ENCODE data around the gene MACO1.
A peak's percentile ranks its signal among the peaks of the same experiment; 100 is the strongest.

The MACO1 gene

GRCh38 chr1:25526753-25527152, 96.1 kb downstream of the MACO1 start:
- no peak for DNase-seq

GRCh38 chr1:25527226-25527846, 96.6 kb downstream of the MACO1 start:
- DNase-seq = no peak

- no peak for DNase-seq
These were observed 97.4 kb downstream of the MACO1 start for GRCh38 chr1:25527946-25528595.

- no peak for DNase-seq
These were observed 98.3 kb downstream of the MACO1 start for GRCh38 chr1:25528881-25529517.

GRCh38 chr1:25529518-25530185, 99.0 kb downstream of the MACO1 start:
- no peak for DNase-seq

- no peak for DNase-seq
These were observed 99.7 kb downstream of the MACO1 start for GRCh38 chr1:25530186-25531081.

DNA sequence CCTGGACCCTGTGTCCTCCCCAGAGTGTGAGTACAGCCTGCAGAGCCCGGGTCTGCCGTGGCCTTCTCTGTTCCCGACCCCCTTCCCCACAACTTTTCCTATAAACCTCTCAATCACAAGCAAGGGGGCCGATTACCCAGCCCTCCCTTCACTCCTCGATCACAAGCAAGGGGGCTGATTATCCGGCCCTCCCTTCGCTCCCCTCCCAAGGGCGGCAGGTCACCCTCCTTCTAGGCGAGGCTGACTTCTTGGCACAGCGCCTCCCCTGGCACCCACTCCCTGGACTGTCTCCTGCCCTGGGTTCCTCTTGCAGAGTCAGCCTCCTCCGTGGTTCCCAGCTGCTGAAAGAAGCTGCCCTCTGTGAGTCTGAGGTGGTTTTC, 100.4 kb downstream of the MACO1 start:
- DNase-seq = no peak

DNA sequence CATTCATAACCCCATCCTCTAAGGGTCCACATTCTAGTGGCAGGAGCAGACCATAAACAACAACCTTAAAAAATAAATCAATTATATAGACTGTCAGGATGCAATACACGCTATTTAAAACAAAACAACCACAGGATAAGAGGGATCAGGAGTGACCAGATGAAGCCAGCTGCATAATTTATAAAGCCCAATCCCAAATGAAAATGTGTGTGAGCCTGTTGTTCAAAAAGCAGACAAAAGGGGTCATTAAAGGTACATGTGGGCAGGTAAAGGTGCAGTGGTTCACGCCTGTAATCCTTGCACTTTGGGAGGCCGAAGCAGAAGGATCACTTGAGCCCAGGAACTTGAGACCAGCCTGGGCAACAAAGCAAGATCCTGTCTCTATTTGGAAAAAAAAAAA, 102.3 kb downstream of the MACO1 start:
- DNase-seq = no peak

DNA sequence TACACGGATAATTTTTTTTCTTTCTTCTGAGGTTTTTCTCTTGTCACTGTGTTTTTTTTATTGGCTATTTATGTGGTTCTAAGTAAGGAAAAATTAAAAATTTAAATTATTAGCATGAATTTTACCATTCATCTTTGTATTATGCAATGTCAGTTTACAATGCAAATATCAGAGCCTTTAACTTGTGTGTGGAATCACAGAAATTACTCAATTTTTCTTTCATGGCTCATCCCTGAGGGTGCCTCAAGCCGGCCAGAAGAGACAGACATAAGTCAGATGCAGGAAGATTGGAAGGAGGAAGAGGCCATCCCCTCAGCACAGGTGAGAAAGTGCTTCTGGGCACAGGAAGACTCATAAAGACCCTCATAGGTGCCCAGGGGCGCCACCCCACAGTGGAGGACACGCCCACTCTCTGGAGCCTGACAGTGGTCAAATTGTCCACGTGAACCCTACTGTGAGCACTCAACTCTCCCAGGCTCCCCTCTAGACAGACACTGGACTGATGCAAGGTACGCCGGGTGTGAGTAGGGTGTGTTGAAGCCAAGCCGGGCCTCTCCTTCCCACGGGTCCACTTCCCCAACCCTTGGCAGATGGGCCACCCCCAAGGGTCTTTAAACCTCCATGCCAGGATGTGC, 103.2 kb downstream of the MACO1 start:
- no peak for DNase-seq

DNA sequence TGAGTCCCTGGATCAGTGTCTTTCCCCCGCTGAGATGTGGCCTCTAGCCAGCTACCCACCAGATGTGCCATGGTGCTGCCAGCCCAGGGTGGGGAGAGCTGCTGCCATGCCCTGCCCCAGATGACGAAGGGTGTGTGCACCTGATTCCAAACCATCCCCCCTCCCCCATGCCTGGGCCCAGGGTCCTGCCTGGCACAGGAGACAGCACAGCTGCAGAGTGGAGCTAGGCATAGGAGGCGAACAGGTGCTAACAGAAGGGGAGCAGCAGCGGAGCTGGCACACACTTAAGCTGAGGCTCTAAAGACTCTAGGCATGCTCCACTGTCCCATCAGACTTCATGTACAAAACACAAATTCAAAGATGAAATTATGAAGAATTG, 103.7 kb downstream of the MACO1 start:
- no peak for DNase-seq

- DNase-seq = no peak
These were observed 105.4 kb downstream of the MACO1 start for GRCh38 chr1:25536124-25536523.

DNA sequence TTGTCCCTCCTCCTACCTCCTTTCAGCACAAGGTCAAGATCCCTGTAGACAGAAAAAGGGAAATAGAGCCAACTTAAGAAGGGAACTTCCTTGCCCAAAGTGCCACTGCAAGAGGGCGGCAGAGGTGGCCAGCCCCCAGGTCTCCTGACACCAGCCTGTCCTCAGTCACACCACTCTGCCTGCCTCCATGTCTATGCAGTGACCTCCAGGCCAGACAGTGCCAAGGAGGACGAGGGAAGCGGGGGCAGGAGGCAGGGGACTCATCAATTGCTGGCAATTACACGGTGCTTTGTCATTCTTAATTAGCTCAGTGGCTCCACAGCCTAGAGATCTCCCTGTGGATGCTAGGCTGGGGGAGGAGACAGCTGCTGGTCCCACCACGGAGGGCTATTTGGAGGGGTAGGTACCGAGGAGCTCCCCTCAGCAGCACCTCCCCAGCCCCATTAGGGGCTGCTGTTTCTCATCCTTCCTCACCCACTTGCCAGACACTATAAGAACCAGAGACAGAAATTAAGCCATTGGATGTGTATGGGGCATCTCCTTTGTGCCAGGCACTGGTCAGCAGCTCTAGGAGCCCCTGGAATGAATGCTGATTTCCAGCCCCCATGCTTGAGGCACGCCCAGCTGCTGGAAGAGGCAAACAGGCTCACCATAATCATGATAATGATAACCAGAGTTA, 106.6 kb downstream of the MACO1 start:
- DNase-seq = no peak

GRCh38 chr1:25538191-25538767, 107.6 kb downstream of the MACO1 start:
- DNase-seq = no peak

DNA sequence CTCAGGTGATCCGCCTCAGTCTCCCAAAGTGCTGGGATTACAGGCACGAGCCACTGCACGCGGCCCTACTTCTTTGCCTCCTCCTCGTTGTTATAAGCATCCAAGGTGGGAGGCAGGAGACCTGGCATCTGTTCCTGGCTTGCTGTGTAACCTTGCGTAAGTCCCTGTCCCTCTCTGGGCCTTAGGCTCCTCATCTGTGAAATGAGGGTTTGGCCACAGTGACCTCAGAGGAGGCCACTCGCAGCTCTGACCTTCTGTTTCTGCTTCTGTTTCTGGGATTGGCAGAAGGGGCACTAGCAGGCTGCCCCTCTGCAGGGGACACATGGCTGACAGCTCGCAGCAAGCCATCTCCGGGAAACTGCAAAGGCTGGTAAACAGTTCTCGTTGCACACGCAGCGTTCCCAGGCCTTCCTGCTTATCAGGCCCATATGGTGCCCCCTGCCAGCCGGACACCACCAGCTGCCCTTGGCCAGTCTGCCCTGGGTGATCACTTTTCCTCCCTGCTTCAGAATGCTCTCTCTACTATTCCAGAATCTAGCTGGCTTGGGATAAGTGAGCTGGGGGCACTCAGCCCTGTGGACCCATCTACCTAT, 110.1 kb downstream of the MACO1 start:
- no peak for DNase-seq

GRCh38 chr1:25541425-25541824, 110.7 kb downstream of the MACO1 start:
- DNase-seq = no peak

DNA sequence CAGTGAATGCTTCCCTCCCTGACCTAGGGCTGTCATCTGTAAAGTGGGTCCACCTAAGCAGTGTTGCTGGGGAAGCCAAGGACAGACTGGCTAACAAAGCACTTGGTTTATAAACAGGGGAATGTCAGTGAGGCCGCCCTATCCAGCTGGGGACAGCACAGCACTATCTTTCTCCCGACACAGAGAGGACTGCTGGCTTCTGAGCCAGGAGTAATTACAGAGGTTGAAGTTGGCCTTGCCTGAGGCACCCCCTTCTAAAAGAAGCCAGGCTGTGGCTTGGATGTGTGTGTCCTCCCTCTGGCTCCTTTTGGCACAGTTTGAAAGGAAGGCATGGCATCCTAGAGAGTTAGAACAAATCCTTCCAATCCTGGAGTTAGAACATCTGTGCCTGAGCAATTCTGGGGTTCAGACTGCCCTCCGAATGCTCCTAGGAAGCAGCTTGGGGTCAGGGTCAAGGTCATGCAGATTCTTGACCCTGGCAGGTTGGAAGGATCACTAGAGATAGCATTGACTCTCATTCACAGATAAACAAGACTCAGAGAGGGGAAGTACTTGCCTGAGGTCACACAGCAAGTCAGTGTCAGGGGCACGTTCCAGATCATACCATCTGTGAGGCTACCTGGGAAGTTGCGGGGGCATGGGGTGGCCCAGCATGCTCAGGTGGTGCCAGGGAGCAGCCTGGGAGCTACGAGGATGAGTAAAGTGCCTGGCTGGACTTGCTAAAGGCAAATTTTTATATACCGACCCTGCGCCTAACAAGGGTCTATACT, 111.4 kb downstream of the MACO1 start:
- DNase-seq = no peak

DNA sequence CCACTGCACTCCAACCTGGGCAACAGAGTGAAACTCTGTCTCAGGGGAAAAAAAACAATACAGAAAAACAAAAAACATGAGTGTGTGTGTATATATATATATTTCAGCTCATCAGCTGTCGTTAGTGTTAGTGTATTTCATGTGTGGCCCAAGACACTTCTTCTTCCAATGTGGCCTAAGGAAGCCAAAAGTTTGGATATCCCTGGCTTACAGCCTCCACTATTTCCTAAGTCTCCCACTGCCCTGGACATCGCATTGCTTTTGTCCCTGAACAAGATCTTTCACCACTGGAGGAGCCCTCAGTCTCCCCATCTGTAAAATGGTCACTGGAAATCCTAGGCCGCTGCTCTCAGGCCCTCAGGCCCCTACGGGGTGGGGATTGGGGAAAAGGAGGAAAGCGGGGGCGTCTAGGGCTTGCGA, 112.3 kb downstream of the MACO1 start:
- no peak for DNase-seq

- DNase-seq = peak; percentile 71
These were observed 112.9 kb downstream of the MACO1 start, which contains the start of gene LDLRAP1 for GRCh38 chr1:25543425-25544242. Gene LDLRAP1 (plus strand): TSS chr1:25543606. CDS start chr1:25543699, 93 bp downstream.

- no peak for DNase-seq
These were observed 113.6 kb downstream of the MACO1 start for GRCh38 chr1:25544243-25544764.

All from fibroblast of skin of right quadriceps (primary cell).